Gastroesophageal sphincter (tissue), 3 donors: Measurements from ENCODE around the gene MYOM1.

Source experiments
- EP300 ChIP-seq: sonication (generic); formaldehyde crosslinking; IDR thresholded peaks from one replicate; pipeline ENCODE4 v1.6.1; 2017; ENCODE audit warnings: antibody characterized with exemption, mild to moderate bottlenecking
- POLR2A ChIP-seq, 2 donors: fragments of 450-650 bp; IDR thresholded peaks; one replicate each; pipeline ENCODE4 v1.6.1; 2017; ENCODE audit warnings: antibody characterized with exemption in 2 of 2, mild to moderate bottlenecking in 2 of 2, moderate library complexity in 1 of 2
- POLR2AphosphoS5 ChIP-seq: sonication (generic); formaldehyde crosslinking; IDR thresholded peaks from one replicate; pipeline ENCODE4 v1.6.1; 2017; ENCODE audit warnings: antibody characterized with exemption
- TF ChIP-seq, protein P1 (sequence below), 4 experiments: fragments of 200-600 bp in 2 of 4; fragments of 450-650 bp in 2 of 4; sonication (generic) in 1 of 4; IDR thresholded peaks; one replicate each; pipeline ENCODE4 v1.5.1; 2017 to 2019; ENCODE audit warnings: antibody characterized with exemption in 4 of 4, mild to moderate bottlenecking in 2 of 4, moderate library complexity in 2 of 4

DNA sequence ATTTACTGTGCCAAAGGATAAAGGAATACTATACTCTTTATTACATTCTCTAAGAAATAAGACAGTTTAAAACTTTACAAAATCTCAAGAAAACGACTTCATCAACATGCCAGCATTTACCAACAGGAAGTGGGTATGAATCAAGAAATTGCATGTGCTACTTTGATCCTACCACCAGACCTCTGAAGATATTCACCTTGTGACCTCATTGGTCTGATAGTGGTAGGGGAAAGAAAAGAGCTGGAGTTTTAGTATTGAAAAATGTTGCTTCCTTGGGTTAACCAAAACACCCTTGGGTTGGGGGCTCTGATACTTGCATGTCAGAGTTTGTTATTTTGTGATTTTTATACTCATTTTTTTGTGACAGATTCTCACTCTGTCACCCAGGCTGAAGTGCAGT, 122.7 kb downstream of the MYOM1 start:
- TF ChIP-seq POLR2AphosphoS5 (no peak), POLR2A (IDR thresholded peaks at IDR 0.05) (no peak), EP300 (no peak)
- TF ChIP-seq, protein P1, sequence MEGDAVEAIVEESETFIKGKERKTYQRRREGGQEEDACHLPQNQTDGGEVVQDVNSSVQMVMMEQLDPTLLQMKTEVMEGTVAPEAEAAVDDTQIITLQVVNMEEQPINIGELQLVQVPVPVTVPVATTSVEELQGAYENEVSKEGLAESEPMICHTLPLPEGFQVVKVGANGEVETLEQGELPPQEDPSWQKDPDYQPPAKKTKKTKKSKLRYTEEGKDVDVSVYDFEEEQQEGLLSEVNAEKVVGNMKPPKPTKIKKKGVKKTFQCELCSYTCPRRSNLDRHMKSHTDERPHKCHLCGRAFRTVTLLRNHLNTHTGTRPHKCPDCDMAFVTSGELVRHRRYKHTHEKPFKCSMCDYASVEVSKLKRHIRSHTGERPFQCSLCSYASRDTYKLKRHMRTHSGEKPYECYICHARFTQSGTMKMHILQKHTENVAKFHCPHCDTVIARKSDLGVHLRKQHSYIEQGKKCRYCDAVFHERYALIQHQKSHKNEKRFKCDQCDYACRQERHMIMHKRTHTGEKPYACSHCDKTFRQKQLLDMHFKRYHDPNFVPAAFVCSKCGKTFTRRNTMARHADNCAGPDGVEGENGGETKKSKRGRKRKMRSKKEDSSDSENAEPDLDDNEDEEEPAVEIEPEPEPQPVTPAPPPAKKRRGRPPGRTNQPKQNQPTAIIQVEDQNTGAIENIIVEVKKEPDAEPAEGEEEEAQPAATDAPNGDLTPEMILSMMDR (IDR thresholded peaks at IDR 0.05): no peak
